WTC11 (cell line): ENCODE data around the gene COL4A1.

Experiments used
- ATF3 ChIP-seq: sonication (generic); formaldehyde crosslinking; conservative IDR thresholded peaks from 2 replicates; pipeline ENCODE4 v1.8.1; 2022; ENCODE audit warnings: mild to moderate bottlenecking, missing genetic modification reagents
- CTCF ChIP-seq: fragments of 200-600 bp; IDR thresholded peaks from 2 replicates; pipeline ENCODE4 v1.8.0; 2022; ENCODE audit warnings: antibody characterized with exemption
- E2F4 ChIP-seq: sonication (generic); formaldehyde crosslinking; IDR thresholded peaks from 2 replicates; pipeline ENCODE4 v1.8.1; 2022; ENCODE audit warnings: low read depth, mild to moderate bottlenecking, moderate library complexity, missing genetic modification reagents, borderline replicate concordance
- IRF2 ChIP-seq: sonication (generic); formaldehyde crosslinking; IDR thresholded peaks from 2 replicates; pipeline ENCODE4 v1.8.0; 2022; ENCODE audit warnings: low read depth, missing genetic modification reagents, borderline replicate concordance
- JAZF1 ChIP-seq: fragments of 250-450 bp; sonication (Bioruptor Pico); IDR thresholded peaks from 2 replicates; pipeline ENCODE4 v1.9.0; 2021; ENCODE audit warnings: moderate library complexity, mild to moderate bottlenecking, inconsistent platforms
- STAT6 ChIP-seq: sonication (generic); formaldehyde crosslinking; conservative IDR thresholded peaks from 2 replicates; pipeline ENCODE4 v1.8.1; 2023; ENCODE audit warnings: mild to moderate bottlenecking, low read depth, missing genetic modification reagents, moderate library complexity
- TEAD4 ChIP-seq: sonication (generic); formaldehyde crosslinking; IDR thresholded peaks from 2 replicates; pipeline ENCODE4 v1.8.0; 2022; ENCODE audit warnings: mild to moderate bottlenecking, missing genetic modification reagents
- ZNF138 ChIP-seq: sonication (generic); formaldehyde crosslinking; conservative IDR thresholded peaks from 2 replicates; pipeline ENCODE4 v1.8.1; 2022; ENCODE audit warnings: mild to moderate bottlenecking, moderate library complexity, missing genetic modification reagents

- no peak for TF ChIP-seq STAT6 (CRISPR knock-in tag)
- TF ChIP-seq CTCF = no peak
- no peak for TF ChIP-seq IRF2 (CRISPR knock-in tag)
- TF ChIP-seq E2F4 (CRISPR knock-in tag) = no peak
- TF ChIP-seq TEAD4 = no peak
- TF ChIP-seq ZNF138 (CRISPR knock-in tag) = no peak
- no peak for TF ChIP-seq ATF3 (CRISPR knock-in tag)
- no peak for TF ChIP-seq JAZF1 (CRISPR knock-in tag)
Measured at GRCh38 chr13:110279684-110280083, 27.3 kb downstream of the COL4A1 start.
